B cell (primary cell): ENCODE results near the gene CR2. TPM values are rescaled to one million over a fixed set of nuclear protein-coding genes. Genes with fewer than 3 reads are reported as not detected.
"Not testable (repeated sequence)": the region's sequence is repeated elsewhere in the genome, so short reads cannot be mapped to it uniquely, and the experiment has no call there.

ENCODE experiments used
- ATAC-seq: fragments of 200-7000 bp; cut with Tn5 transposase; one replicate; pipeline ENCODE4 v1.10.0; 2021; ENCODE audit warnings: low read depth, mild to moderate bottlenecking, moderate number of reproducible peaks, moderate library complexity
- CTCF ChIA-PET: fragments of 350-600 bp; sonication (Branson Sonifier 250); formaldehyde crosslinking; loops from one replicate; lab custom pipeline; 2021; ENCODE audit warnings: antibody characterized with exemption, inconsistent platforms; lab: Charles Lee
- POLR2A ChIA-PET: fragments of 350-600 bp; sonication (Branson Sonifier 250); formaldehyde crosslinking; loops from one replicate; lab custom pipeline; 2021; ENCODE audit warnings: antibody characterized with exemption; lab: Charles Lee
- DNase-seq: peaks from one replicate; pipeline ENCODE4 v3.0.0; 2013
- H2AFZ ChIP-seq: 2 replicates; pipeline ENCODE4 v1.6.1; 2012; ENCODE audit warnings: mild to moderate bottlenecking, low read depth, low read length; ENCODE audit not compliant: insufficient read depth, poor library complexity, severe bottlenecking
- H3K27ac ChIP-seq, 2 donors: 1 replicate in 1 of 2; 2 replicates in 1 of 2; pipeline ENCODE4 v1.5.1; 2012 to 2013; ENCODE audit warnings: low read length in 2 of 2, mild to moderate bottlenecking in 2 of 2, moderate library complexity in 1 of 2
- H3K27me3 ChIP-seq, 4 experiments: fragments of 200-600 bp in 1 of 4; sonication (generic) in 1 of 4; replicated peaks in 1 of 4; 1 replicate in 2 of 4; 2 replicates in 2 of 4; pipeline versions ENCODE4 v1.6.1 to v1.7.0; 2013 to 2016; ENCODE audit warnings: low read length in 3 of 4, mild to moderate bottlenecking in 2 of 4, mixed read lengths in 1 of 4, moderate library complexity in 1 of 4; ENCODE audit not compliant: insufficient read depth in 4 of 4, control insufficient read depth in 3 of 4; ENCODE audit errors: control extremely low read depth in 1 of 4
- H3K36me3 ChIP-seq, 2 experiments: replicated peaks in 1 of 2; 1 replicate in 1 of 2; 2 replicates in 1 of 2; pipeline versions ENCODE4 v1.6.1 to v1.7.1; 2013; ENCODE audit warnings: low read length in 1 of 2; ENCODE audit not compliant: insufficient read depth in 2 of 2, control insufficient read depth in 1 of 2; ENCODE audit errors: control extremely low read depth in 1 of 2, extremely low read depth in 1 of 2
- H3K4me1 ChIP-seq, 2 donors: fragments of 200-600 bp in 1 of 2; sonication (generic) in 1 of 2; 1 replicate in 1 of 2; 2 replicates in 1 of 2; pipeline versions ENCODE4 v1.5.1 to v1.6.1; 2013 to 2017; ENCODE audit warnings: low read length in 2 of 2; ENCODE audit not compliant: control insufficient read depth in 2 of 2, insufficient read depth in 2 of 2
- H3K4me2 ChIP-seq: replicated peaks from 2 replicates; pipeline ENCODE3; 2012; ENCODE audit warnings: mild to moderate bottlenecking, low read depth, low read length; ENCODE audit not compliant: poor library complexity, severe bottlenecking
- H3K4me3 ChIP-seq, 5 experiments: fragments of 200-600 bp in 1 of 5; sonication (generic) in 1 of 5; 1 replicate in 3 of 5; 2 replicates in 2 of 5; pipeline versions ENCODE4 v1.5.1 to v1.7.0; 2011 to 2016; ENCODE audit warnings: low read length in 4 of 5, mild to moderate bottlenecking in 4 of 5, low read depth in 2 of 5, control low read depth in 1 of 5, moderate library complexity in 1 of 5; ENCODE audit not compliant: insufficient read depth in 1 of 5; ENCODE audit errors: control extremely low read depth in 1 of 5, extremely low read depth in 1 of 5
- H3K79me2 ChIP-seq: fragments of 200-600 bp; sonication (generic); one replicate; pipeline ENCODE4 v1.6.0; 2016; ENCODE audit warnings: low read length; ENCODE audit not compliant: control insufficient read depth, insufficient read depth
- H3K9ac ChIP-seq: fragments of 200-600 bp; sonication (generic); 2 replicates; pipeline ENCODE4 v1.6.1; 2017; ENCODE audit warnings: mild to moderate bottlenecking, low read length, moderate library complexity
- H3K9me3 ChIP-seq, 3 donors: one replicate each; pipeline versions ENCODE4 v1.6.1 to v1.7.1; 2013; ENCODE audit warnings: low read length in 2 of 3; ENCODE audit not compliant: control insufficient read depth in 2 of 3, insufficient read depth in 1 of 3; ENCODE audit errors: control extremely low read depth in 1 of 3
- H4K20me1 ChIP-seq: 2 replicates; pipeline ENCODE4 v1.6.0; 2012; ENCODE audit warnings: mild to moderate bottlenecking, low read length; ENCODE audit not compliant: insufficient read depth, control insufficient read depth, poor library complexity, severe bottlenecking
- H3K27ac Mint-ChIP-seq: one replicate; pipeline ENCODE4 v1.8.0; 2021; ENCODE audit warnings: mixed read lengths
- H3K27me3 Mint-ChIP-seq: one replicate; pipeline ENCODE4 v1.8.0; 2021; ENCODE audit warnings: mixed read lengths
- H3K4me1 Mint-ChIP-seq: one replicate; pipeline ENCODE4 v1.8.0; 2021; ENCODE audit warnings: mixed read lengths
- H3K4me3 Mint-ChIP-seq: one replicate; pipeline ENCODE4 v1.8.0; 2021; ENCODE audit warnings: mixed read lengths
- H3K9me3 Mint-ChIP-seq: one replicate; pipeline ENCODE4 v1.8.0; 2022; ENCODE audit warnings: mixed read lengths; ENCODE audit not compliant: insufficient read depth
- CTCF ChIP-seq: fragments of 200-600 bp; IDR thresholded peaks from one replicate; pipeline ENCODE4 v1.8.0; 2022; ENCODE audit warnings: antibody characterized with exemption, mild to moderate bottlenecking
- EZH2 ChIP-seq: IDR thresholded peaks from 2 replicates; pipeline ENCODE4 v1.6.1; 2012; ENCODE audit warnings: borderline replicate concordance, low read depth, mild to moderate bottlenecking, moderate library complexity, low read length; ENCODE audit not compliant: insufficient read depth, poor library complexity, severe bottlenecking
- WGBS: methylation state at CpG from one replicate; pipeline ENCODE4 v1.1.5; 2013; ENCODE audit warnings: missing lambda C conversion rate; ENCODE audit not compliant: insufficient coverage; 5-methylcytosine and 5-hydroxymethylcytosine counted together
- intact Hi-C: fragments of 100-400 bp; cut with micrococcal nuclease; formaldehyde crosslinking; loops from one replicate; pipeline ENCODE4 v1.10.0; 2022
- polyA plus RNA-seq: library from polyadenylated mRNA; depleted of rRNA; stranded (reverse); fragments of >200 nt; gene quantifications from 2 replicates; pipeline ENCODE4 v1.2.3, GENCODE V29; 2012
- total RNA-seq, 2 donors: library from RNA; stranded (reverse); fragments of 120-200 nt in 1 of 2; gene quantifications; 1 replicate in 1 of 2; 2 replicates in 1 of 2; pipeline versions ENCODE4 v1.2.3 to v1.2.4, GENCODE V29; 2013 to 2022

Gene CR2
- total and polyA plus RNA-seq, 2 donors (not counting 1 experiment from before 2014, with no cell fraction given): 26.0 to 30.5 TPM

- H2AFZ ChIP-seq: peak overlapping the region; percentile 82
- H3K27ac ChIP-seq: peak overlapping the region; percentile 39 to 62
- CTCF ChIA-PET: interaction anchor here (0.9 to 3.6 kb wide), 17 partner anchors 10 to 441 kb away, joined by 3 to 37 read pairs (median 4); partner anchors contain the start of gene CR2
- H3K9me3 ChIP-seq, H4K20me1 ChIP-seq, ATAC-seq, H3K27me3 ChIP-seq, H3K9me3 Mint-ChIP-seq, H3K27me3 Mint-ChIP-seq, H3K36me3 ChIP-seq: not testable (repeated sequence)
- WGBS: 59% methylated on average over 4 of the region's 8 CpGs
- Mint-ChIP-seq H3K27ac (peak overlapping the region; percentile 96), H3K4me3 (peak overlapping the region; percentile 98), H3K4me1 (peaks cover 40% of the 10 kb centered on the region)
- H3K4me3 ChIP-seq: peak overlapping the region in 4 of 5 experiments; percentile 70 to 87 (median 74)
- H3K79me2 ChIP-seq: peaks cover 35% of the 10 kb centered on the region
- peak; percentile 50 for DNase-seq
- peak overlapping the region; percentile 73 for H3K9ac ChIP-seq
- H3K4me2 ChIP-seq: peak overlapping the region; percentile 76
- H3K4me1 ChIP-seq: peaks cover 41 to 49% of the 10 kb centered on the region in 2 donors
- intact Hi-C loops: loop anchor here (5.0 kb wide), 3 partner anchors 158 to 573 kb away; partner anchors contain the start of genes CD55 and FCMR
- POLR2A ChIA-PET: interaction anchor here (0.6 to 2.0 kb wide), 6 partner anchors 23 to 173 kb away, joined by 3 to 8 read pairs (median 5); partner anchors contain the start of genes CD55 and CR2
These were observed 41.2 kb downstream of the CR2 start for GRCh38 chr1:207495281-207495680.

GRCh38 chr1:207495801-207496792, 42.0 kb downstream of the CR2 start, which contains the start of gene CR1:
CR1 (plus strand) TSS chr1:207496157; CDS start chr1:207496268, 111 bp downstream.
- DNase-seq (peak; percentile 77), ATAC-seq (peak; percentile 70)
- H3K27ac ChIP-seq: peak within 1 kb of the TSS; percentile 56 to 62
- peaks cover 40% of the 10 kb centered on the region for H3K79me2 ChIP-seq
- peaks cover 41 to 49% of the 10 kb centered on the region in 2 donors for H3K4me1 ChIP-seq
- ChIA-PET POLR2A (interaction anchor here (0.6 to 2.0 kb wide), 9 partner anchors 23 to 174 kb away, joined by 3 to 8 read pairs (median 4); partner anchors contain the start of genes CD55 and CR2), CTCF (interaction anchor here (0.7 to 3.6 kb wide), 20 partner anchors 9 to 442 kb away, joined by 3 to 37 read pairs (median 4); partner anchors contain the start of gene CR2)
- no peaks in the 10 kb centered on the region for H4K20me1 ChIP-seq
- H3K4me2 ChIP-seq: peak within 1 kb of the TSS; percentile 76
- H3K9me3 ChIP-seq: no peaks in the 10 kb centered on the region
- peak within 1 kb of the TSS; percentile 98 for H3K4me3 Mint-ChIP-seq
- peaks cover 0 to 4% of the 10 kb centered on the region in 2 experiments for H3K36me3 ChIP-seq
- peaks cover 41% of the 10 kb centered on the region for H3K4me1 Mint-ChIP-seq
- H3K27ac Mint-ChIP-seq: peak within 1 kb of the TSS; percentile 96
- no peaks in the 10 kb centered on the region for H3K27me3 Mint-ChIP-seq
- TF ChIP-seq EZH2 (no peak), CTCF (no peak)
- H2AFZ ChIP-seq: peak within 1 kb of the TSS; percentile 82
- no peaks in the 10 kb centered on the region for H3K27me3 ChIP-seq
- no peaks in the 10 kb centered on the region for H3K9me3 Mint-ChIP-seq
- H3K9ac ChIP-seq: peak within 1 kb of the TSS; percentile 73
- 1% methylated on average over 60 of the region's 68 CpGs for WGBS
- peak within 1 kb of the TSS; percentile 64 to 87 (median 73) for H3K4me3 ChIP-seq
- intact Hi-C loops: loop anchor here (1.0 to 5.0 kb wide), 4 partner anchors 159 to 574 kb away; partner anchors contain the start of genes CD55 and FCMR
